OCI-LY1 (cell line): Measurements from ENCODE around the gene ITGAX.

Experiments
- CTCF ChIP-seq: fragments of 200-600 bp; sonication (generic), shearing (Covaris generic); IDR thresholded peaks from 2 replicates; pipeline ENCODE4 v1.5.1; 2017; ENCODE audit warnings: mild to moderate bottlenecking, antibody characterized with exemption, low read length, moderate library complexity, mixed read lengths
- EZH2 ChIP-seq: fragments of 200-600 bp; sonication (generic), shearing (Covaris generic); IDR thresholded peaks from 2 replicates; pipeline ENCODE4 v1.8.0; 2017; ENCODE audit warnings: borderline replicate concordance, mixed run types, mild to moderate bottlenecking, antibody characterized with exemption, low read length, moderate library complexity, mixed read lengths

- TF ChIP-seq CTCF (no peak), EZH2 (no peak)
These were observed 62.9 kb downstream of the ITGAX start for GRCh38 chr16:31417916-31418315.
